T-helper 2 cell treated with Interferon-gamma antibody and Interleukin-4, amounts not matched to agents 5 μg/mL and 100 μg/mL, for 36 hours (primary cell): Measurements from ENCODE around the gene TAOK1.
"Not testable (repeated sequence)": the region's sequence is repeated elsewhere in the genome, so short reads cannot be mapped to it uniquely, and the experiment has no call there.

Source experiments
- DNase-seq: peaks from one replicate; pipeline ENCODE4 v3.0.0; 2021; ENCODE audit warnings: low spot score
- H3K27ac Mint-ChIP-seq: one replicate; pipeline ENCODE4 v1.8.0; 2021; ENCODE audit warnings: mild to moderate bottlenecking, mixed read lengths
- H3K27me3 Mint-ChIP-seq: one replicate; pipeline ENCODE4 v1.8.0; 2021; ENCODE audit warnings: low read depth, mixed read lengths
- H3K36me3 Mint-ChIP-seq: one replicate; pipeline ENCODE4 v1.8.0; 2021; ENCODE audit warnings: low read depth, mixed read lengths
- H3K4me1 Mint-ChIP-seq: one replicate; pipeline ENCODE4 v1.8.0; 2021; ENCODE audit warnings: low read depth, mixed read lengths
- H3K4me3 Mint-ChIP-seq: one replicate; pipeline ENCODE4 v1.8.0; 2022; ENCODE audit warnings: mild to moderate bottlenecking, moderate library complexity, mixed read lengths
- H3K9me3 Mint-ChIP-seq: one replicate; pipeline ENCODE4 v1.8.0; 2021; ENCODE audit warnings: mixed read lengths

TAOK1 gene

GRCh38 chr17:29389982-29390850 is at the start of gene TAOK1:
TAOK1 (plus strand) TSS chr17:29390363; CDS start chr17:29451549, 61,186 bp downstream.
- H3K27me3 Mint-ChIP-seq: no peaks in the 10 kb centered on the region
- H3K36me3 Mint-ChIP-seq: peaks cover 18% of the 10 kb centered on the region
- no peaks in the 10 kb centered on the region for H3K9me3 Mint-ChIP-seq
- peak within 1 kb of the TSS; percentile 98 for H3K27ac Mint-ChIP-seq
- peak within 1 kb of the TSS; percentile 95 for H3K4me3 Mint-ChIP-seq
- peaks cover 29% of the 10 kb centered on the region for H3K4me1 Mint-ChIP-seq
- DNase-seq: peak; percentile 97

- Mint-ChIP-seq H3K9me3 (no peaks in the 10 kb centered on the region), H3K36me3 (no peaks in the 10 kb centered on the region), H3K27me3 (peaks cover 18% of the 10 kb centered on the region), H3K27ac (no peak overlapping the region), H3K4me3 (no peak overlapping the region), H3K4me1 (no peaks in the 10 kb centered on the region)
- DNase-seq: no peak
Observed at GRCh38 chr17:29341726-29342125, 48.4 kb upstream of the TAOK1 start.

GRCh38 chr17:29342158-29342765 is 47.9 kb upstream of the TAOK1 start:
- Mint-ChIP-seq H3K36me3 (no peaks in the 10 kb centered on the region), H3K27me3 (peaks cover 18% of the 10 kb centered on the region), H3K4me3 (no peak overlapping the region), H3K9me3 (no peaks in the 10 kb centered on the region), H3K4me1 (no peaks in the 10 kb centered on the region), H3K27ac (no peak overlapping the region)
- DNase-seq: no peak

GRCh38 chr17:29344201-29344856 is 45.8 kb upstream of the TAOK1 start:
- H3K4me1 Mint-ChIP-seq: no peaks in the 10 kb centered on the region
- DNase-seq: no peak
- no peak overlapping the region for H3K27ac Mint-ChIP-seq
- H3K27me3 Mint-ChIP-seq: peaks cover 16% of the 10 kb centered on the region
- no peak overlapping the region for H3K4me3 Mint-ChIP-seq
- no peaks in the 10 kb centered on the region for H3K9me3 Mint-ChIP-seq
- no peaks in the 10 kb centered on the region for H3K36me3 Mint-ChIP-seq

DNA sequence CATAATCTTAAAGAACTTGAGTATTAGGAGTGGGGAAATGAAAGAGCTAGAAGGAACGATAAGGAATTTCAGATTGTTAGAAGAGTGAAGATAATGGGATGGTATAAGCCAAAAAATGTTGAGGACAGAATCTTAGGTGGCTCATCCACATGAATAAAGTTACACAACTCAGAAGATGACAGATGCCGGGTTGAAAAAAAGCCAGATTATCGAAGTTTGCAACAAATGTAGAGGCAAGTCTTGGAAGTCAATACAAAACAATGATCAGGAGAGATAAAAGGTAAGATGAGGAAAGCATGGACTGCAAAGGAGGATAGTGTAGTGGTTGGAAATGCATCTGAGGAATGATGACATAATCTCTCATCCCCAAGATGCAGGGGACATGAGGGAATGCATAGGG is 45.1 kb upstream of the TAOK1 start:
- Mint-ChIP-seq H3K27ac (no peak overlapping the region), H3K27me3 (peaks cover 17% of the 10 kb centered on the region), H3K4me1 (no peaks in the 10 kb centered on the region), H3K9me3 (no peaks in the 10 kb centered on the region), H3K4me3 (no peak overlapping the region), H3K36me3 (no peaks in the 10 kb centered on the region)
- DNase-seq: no peak

DNA sequence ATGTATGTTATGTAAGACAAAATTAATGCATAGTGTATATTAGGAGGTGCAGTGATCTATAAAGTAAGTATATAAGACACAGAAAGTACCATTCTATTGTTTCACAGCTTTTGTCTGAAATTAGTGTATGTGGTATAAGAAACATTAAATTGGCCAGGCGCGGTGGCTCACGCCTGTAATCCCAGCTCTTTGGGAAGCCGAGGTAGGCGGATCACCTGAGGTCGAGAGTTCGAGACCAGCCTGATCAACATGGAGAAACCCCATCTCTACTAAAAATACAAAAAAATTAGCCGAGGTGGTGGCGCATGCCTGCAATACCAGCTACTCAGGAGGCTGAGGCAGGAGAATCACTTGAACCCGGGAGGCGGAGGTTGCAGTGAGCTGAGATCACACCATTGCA is 44.7 kb upstream of the TAOK1 start:
- DNase-seq, H3K27ac Mint-ChIP-seq, H3K4me3 Mint-ChIP-seq, H3K4me1 Mint-ChIP-seq, H3K36me3 Mint-ChIP-seq, H3K9me3 Mint-ChIP-seq: not testable (repeated sequence)
- peaks cover 17% of the 10 kb centered on the region for H3K27me3 Mint-ChIP-seq

DNA sequence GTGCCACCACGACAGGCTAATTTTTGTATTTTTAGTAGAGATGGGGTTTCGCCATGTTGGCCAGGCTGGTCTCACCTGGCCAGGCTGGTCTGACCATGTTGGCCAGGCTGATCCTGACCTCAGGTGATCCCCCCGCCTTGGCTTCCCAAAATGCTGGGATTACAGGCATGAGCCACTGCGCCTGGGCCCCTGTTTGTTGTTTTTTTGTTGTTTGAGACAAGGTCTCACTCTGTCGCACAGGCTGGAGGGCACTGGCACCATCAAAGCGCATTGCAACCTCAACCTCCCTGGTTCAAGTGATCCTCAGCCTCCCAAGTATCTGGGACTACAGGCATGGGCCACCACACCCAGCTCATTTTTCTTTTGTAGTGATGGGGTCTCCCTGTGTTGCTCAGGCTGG is 43.7 kb upstream of the TAOK1 start:
- no peaks in the 10 kb centered on the region for H3K4me1 Mint-ChIP-seq
- no peak overlapping the region for H3K4me3 Mint-ChIP-seq
- no peak for DNase-seq
- peaks cover 14% of the 10 kb centered on the region for H3K27me3 Mint-ChIP-seq
- no peaks in the 10 kb centered on the region for H3K36me3 Mint-ChIP-seq
- H3K27ac Mint-ChIP-seq: no peak overlapping the region
- H3K9me3 Mint-ChIP-seq: no peaks in the 10 kb centered on the region

DNA sequence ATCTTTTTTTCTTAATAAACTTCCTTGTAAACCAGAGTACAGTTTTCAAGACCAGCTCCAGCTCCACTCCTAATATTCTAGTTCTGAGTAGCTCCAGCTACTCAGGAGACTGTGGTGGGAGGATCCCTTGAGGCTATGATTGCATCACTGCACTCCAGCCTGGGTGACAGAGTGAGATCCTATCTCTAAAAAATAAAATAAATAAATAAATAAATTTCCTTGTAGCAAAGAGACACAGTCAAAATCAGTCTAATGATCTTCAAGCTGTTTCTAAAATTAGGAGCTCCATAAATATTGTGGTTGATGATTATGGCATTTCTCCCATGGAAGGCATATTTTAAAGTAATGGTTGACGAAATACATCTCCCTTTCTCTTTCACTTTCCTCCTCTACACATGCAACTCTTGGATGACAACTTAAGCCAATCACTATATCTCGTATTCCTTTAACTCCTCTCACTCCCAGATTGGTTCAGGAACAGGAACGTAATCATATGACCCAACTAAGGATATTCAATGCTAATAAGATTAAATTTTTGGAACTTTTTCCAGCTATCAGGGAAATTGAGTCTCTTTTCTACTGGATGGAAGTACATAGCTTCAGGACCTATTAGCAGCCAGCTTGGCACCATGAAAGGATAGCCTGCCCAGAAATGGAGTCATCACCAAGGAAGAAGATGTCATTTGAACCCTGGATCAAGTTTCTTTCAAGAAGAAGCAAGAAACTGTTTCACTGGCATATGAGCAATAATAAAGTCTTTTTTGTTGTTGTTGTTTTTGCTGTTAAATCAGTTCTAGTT is 42.1 kb upstream of the TAOK1 start:
- no peak overlapping the region for H3K27ac Mint-ChIP-seq
- no peak for DNase-seq
- H3K27me3 Mint-ChIP-seq: peaks cover 13% of the 10 kb centered on the region
- no peak overlapping the region for H3K4me3 Mint-ChIP-seq
- no peaks in the 10 kb centered on the region for H3K9me3 Mint-ChIP-seq
- H3K4me1 Mint-ChIP-seq: no peaks in the 10 kb centered on the region
- H3K36me3 Mint-ChIP-seq: no peaks in the 10 kb centered on the region

DNA sequence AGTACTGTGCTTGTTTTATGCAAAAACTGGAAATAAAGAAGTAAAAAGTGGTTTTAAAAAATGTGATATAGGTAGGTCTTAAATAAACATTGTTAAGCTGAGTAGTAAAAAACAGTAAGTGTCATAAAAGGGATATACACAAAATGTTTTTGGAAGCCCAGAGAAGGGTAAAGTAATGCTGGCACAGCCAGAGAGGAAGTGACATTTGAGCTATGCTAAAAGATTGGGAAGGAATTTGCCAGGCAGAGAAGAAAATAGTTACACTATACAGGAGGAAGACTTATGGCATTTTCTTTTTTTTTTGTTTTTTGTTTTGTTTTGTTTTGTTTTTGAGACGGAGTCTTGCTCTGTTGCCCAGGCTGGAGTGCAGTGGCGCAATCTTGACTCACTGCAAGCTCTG is 40.8 kb upstream of the TAOK1 start:
- no peaks in the 10 kb centered on the region for H3K36me3 Mint-ChIP-seq
- no peaks in the 10 kb centered on the region for H3K9me3 Mint-ChIP-seq
- H3K4me3 Mint-ChIP-seq: no peak overlapping the region
- peaks cover 13% of the 10 kb centered on the region for H3K27me3 Mint-ChIP-seq
- no peak overlapping the region for H3K27ac Mint-ChIP-seq
- no peaks in the 10 kb centered on the region for H3K4me1 Mint-ChIP-seq
- DNase-seq: no peak

DNA sequence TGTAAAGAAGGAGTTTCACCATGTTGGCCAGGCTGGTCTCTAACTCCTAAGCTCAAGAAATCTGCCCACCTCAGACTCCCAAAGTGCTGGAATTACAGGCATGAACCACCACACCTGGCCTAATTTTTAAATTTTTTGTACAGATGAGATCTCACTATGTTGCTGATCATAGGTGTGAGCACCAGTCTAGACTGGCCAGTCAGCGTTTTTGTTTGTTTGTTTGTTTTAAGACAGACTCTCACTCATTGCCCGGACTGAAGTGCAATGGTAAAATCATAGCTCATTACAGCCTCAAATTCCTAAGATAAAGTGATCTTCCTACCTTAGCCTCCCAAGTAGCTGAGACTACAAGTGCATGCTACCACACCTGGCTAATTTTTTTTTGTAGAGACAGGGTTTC is 38.0 kb upstream of the TAOK1 start:
- Mint-ChIP-seq H3K9me3 (no peaks in the 10 kb centered on the region), H3K27ac (no peak overlapping the region), H3K4me3 (no peak overlapping the region)

GRCh38 chr17:29357232-29357631 is 32.9 kb upstream of the TAOK1 start:
- H3K27me3 Mint-ChIP-seq: peaks cover 3% of the 10 kb centered on the region

More for the DNA sequence above, 38.0 kb upstream of the TAOK1 start:
- no peak for DNase-seq
- Mint-ChIP-seq H3K36me3 (no peaks in the 10 kb centered on the region), H3K4me1 (peaks cover 1% of the 10 kb centered on the region), H3K27me3 (peaks cover 13% of the 10 kb centered on the region)

GRCh38 chr17:29357821-29358232 is 32.3 kb upstream of the TAOK1 start:
- DNase-seq: no peak
- H3K4me3 Mint-ChIP-seq: no peak overlapping the region
- peaks cover under 1% of the 10 kb centered on the region for H3K27me3 Mint-ChIP-seq
- H3K36me3 Mint-ChIP-seq: no peaks in the 10 kb centered on the region
- H3K9me3 Mint-ChIP-seq: no peaks in the 10 kb centered on the region
- peaks cover 5% of the 10 kb centered on the region for H3K4me1 Mint-ChIP-seq
- H3K27ac Mint-ChIP-seq: no peak overlapping the region

More at GRCh38 chr17:29357232-29357631, 32.9 kb upstream of the TAOK1 start:
- H3K4me3 Mint-ChIP-seq: no peak overlapping the region
- H3K27ac Mint-ChIP-seq: no peak overlapping the region
- no peak for DNase-seq
- H3K4me1 Mint-ChIP-seq: peaks cover 5% of the 10 kb centered on the region
- H3K36me3 Mint-ChIP-seq: no peaks in the 10 kb centered on the region
- H3K9me3 Mint-ChIP-seq: no peaks in the 10 kb centered on the region

GRCh38 chr17:29358416-29358815 is 31.7 kb upstream of the TAOK1 start:
- Mint-ChIP-seq H3K4me1 (peaks cover 5% of the 10 kb centered on the region), H3K27ac (no peak overlapping the region), H3K27me3 (no peaks in the 10 kb centered on the region), H3K36me3 (no peaks in the 10 kb centered on the region), H3K4me3 (no peak overlapping the region), H3K9me3 (no peaks in the 10 kb centered on the region)
- DNase-seq: no peak
